ENCODE measurements around the gene SPATA32. TPM values are rescaled to one million over a fixed set of nuclear protein-coding genes. Genes with fewer than 3 reads are reported as not detected.

Gene SPATA32
- total RNA-seq, 1 donor from 2014 or later, result not detected

DNA sequence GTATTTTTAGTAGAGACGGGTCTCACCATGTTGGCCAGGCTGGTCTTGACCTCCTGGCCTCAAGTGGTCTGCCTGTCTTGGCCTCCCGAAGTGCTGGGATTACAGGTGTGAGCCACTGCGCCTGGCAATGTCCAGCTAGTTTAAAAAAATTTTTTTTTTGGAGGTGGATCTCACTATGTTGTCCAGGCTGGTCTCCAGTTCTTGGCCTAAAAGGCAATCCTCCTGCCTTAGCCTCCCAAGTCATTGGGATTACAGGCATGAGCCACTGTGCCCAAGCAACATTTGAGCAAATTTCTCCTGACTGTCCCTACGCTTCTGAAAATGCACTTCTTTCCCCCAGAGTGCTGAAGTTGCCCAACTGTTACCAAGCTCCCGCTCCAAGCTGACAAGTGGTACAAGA lies 46.9 kb upstream of the SPATA32 start:
- H3K27me3 Mint-ChIP-seq (ENCODE audit: unreplicated experiment), result peaks cover 3% of the 10 kb centered on the region
- H3K27ac Mint-ChIP-seq (ENCODE audit: unreplicated experiment), result no peak overlapping the region
- no peak for TF ChIP-seq CTCF (IDR thresholded peaks at IDR 0.05; ENCODE audit: partially characterized antibody, unreplicated experiment)
- H3K9me3 Mint-ChIP-seq (ENCODE audit: unreplicated experiment), result peaks cover 2% of the 10 kb centered on the region
- no peaks in the 10 kb centered on the region for H3K36me3 Mint-ChIP-seq (ENCODE audit: unreplicated experiment)
- no peak overlapping the region for H3K4me3 Mint-ChIP-seq (ENCODE audit: unreplicated experiment)
- H3K4me1 Mint-ChIP-seq (ENCODE audit: low read depth, unreplicated experiment), result peaks cover 21% of the 10 kb centered on the region
- DNase-seq, result no peak

- peaks cover 3% of the 10 kb centered on the region for H3K27me3 Mint-ChIP-seq (ENCODE audit: unreplicated experiment)
- no peak for DNase-seq
- TF ChIP-seq CTCF (IDR thresholded peaks at IDR 0.05; ENCODE audit: partially characterized antibody, unreplicated experiment), result no peak
- H3K27ac Mint-ChIP-seq (ENCODE audit: unreplicated experiment), result no peak overlapping the region
- peaks cover 14% of the 10 kb centered on the region for H3K4me1 Mint-ChIP-seq (ENCODE audit: low read depth, unreplicated experiment)
- H3K9me3 Mint-ChIP-seq (ENCODE audit: unreplicated experiment), result peaks cover 2% of the 10 kb centered on the region
- H3K36me3 Mint-ChIP-seq (ENCODE audit: unreplicated experiment), result no peaks in the 10 kb centered on the region
- H3K4me3 Mint-ChIP-seq (ENCODE audit: unreplicated experiment), result no peak overlapping the region
Observed at GRCh38 chr17:45308016-45308365, 46.1 kb upstream of the SPATA32 start.

- no peak overlapping the region for H3K27ac Mint-ChIP-seq (ENCODE audit: unreplicated experiment)
- H3K27me3 Mint-ChIP-seq (ENCODE audit: unreplicated experiment), result peaks cover 3% of the 10 kb centered on the region
- H3K4me1 Mint-ChIP-seq (ENCODE audit: low read depth, unreplicated experiment), result peaks cover 19% of the 10 kb centered on the region
- H3K9me3 Mint-ChIP-seq (ENCODE audit: unreplicated experiment), result peaks cover 2% of the 10 kb centered on the region
- no peak for TF ChIP-seq CTCF (IDR thresholded peaks at IDR 0.05; ENCODE audit: partially characterized antibody, unreplicated experiment)
- no peak overlapping the region for H3K4me3 Mint-ChIP-seq (ENCODE audit: unreplicated experiment)
- no peak for DNase-seq
- no peaks in the 10 kb centered on the region for H3K36me3 Mint-ChIP-seq (ENCODE audit: unreplicated experiment)
Observed at GRCh38 chr17:45307290-45308015, 45.6 kb upstream of the SPATA32 start.

- DNase-seq, result no peak
- Mint-ChIP-seq H3K36me3 (ENCODE audit: unreplicated experiment) (no peaks in the 10 kb centered on the region), H3K27me3 (ENCODE audit: unreplicated experiment) (peaks cover 3% of the 10 kb centered on the region), H3K4me1 (ENCODE audit: low read depth, unreplicated experiment) (peaks cover 17% of the 10 kb centered on the region), H3K4me3 (ENCODE audit: unreplicated experiment) (no peak overlapping the region), H3K9me3 (ENCODE audit: unreplicated experiment) (peaks cover 2% of the 10 kb centered on the region), H3K27ac (ENCODE audit: unreplicated experiment) (no peak overlapping the region)
- no peak for TF ChIP-seq CTCF (IDR thresholded peaks at IDR 0.05; ENCODE audit: partially characterized antibody, unreplicated experiment)
Observed at GRCh38 chr17:45306623-45307022, 44.7 kb upstream of the SPATA32 start.

- peaks cover 15% of the 10 kb centered on the region for H3K4me1 Mint-ChIP-seq (ENCODE audit: low read depth, unreplicated experiment)
- no peak for DNase-seq
- no peak overlapping the region for H3K4me3 Mint-ChIP-seq (ENCODE audit: unreplicated experiment)
Observed at GRCh38 chr17:45306094-45306493, 44.2 kb upstream of the SPATA32 start.

More at GRCh38 chr17:45306094-45306493, 44.2 kb upstream of the SPATA32 start:
- H3K27ac Mint-ChIP-seq (ENCODE audit: unreplicated experiment), result no peak overlapping the region
- H3K27me3 Mint-ChIP-seq (ENCODE audit: unreplicated experiment), result peaks cover 3% of the 10 kb centered on the region
- H3K9me3 Mint-ChIP-seq (ENCODE audit: unreplicated experiment), result peaks cover 2% of the 10 kb centered on the region
- no peaks in the 10 kb centered on the region for H3K36me3 Mint-ChIP-seq (ENCODE audit: unreplicated experiment)
- no peak for TF ChIP-seq CTCF (IDR thresholded peaks at IDR 0.05; ENCODE audit: partially characterized antibody, unreplicated experiment)

All from glutamatergic neuron (in vitro differentiated cells).